ENCODE measurements around the gene ABCB7.
"Not testable (repeated sequence)": the region's sequence is repeated elsewhere in the genome, so short reads cannot be mapped to it uniquely, and the experiment has no call there.

The ABCB7 gene

DNA sequence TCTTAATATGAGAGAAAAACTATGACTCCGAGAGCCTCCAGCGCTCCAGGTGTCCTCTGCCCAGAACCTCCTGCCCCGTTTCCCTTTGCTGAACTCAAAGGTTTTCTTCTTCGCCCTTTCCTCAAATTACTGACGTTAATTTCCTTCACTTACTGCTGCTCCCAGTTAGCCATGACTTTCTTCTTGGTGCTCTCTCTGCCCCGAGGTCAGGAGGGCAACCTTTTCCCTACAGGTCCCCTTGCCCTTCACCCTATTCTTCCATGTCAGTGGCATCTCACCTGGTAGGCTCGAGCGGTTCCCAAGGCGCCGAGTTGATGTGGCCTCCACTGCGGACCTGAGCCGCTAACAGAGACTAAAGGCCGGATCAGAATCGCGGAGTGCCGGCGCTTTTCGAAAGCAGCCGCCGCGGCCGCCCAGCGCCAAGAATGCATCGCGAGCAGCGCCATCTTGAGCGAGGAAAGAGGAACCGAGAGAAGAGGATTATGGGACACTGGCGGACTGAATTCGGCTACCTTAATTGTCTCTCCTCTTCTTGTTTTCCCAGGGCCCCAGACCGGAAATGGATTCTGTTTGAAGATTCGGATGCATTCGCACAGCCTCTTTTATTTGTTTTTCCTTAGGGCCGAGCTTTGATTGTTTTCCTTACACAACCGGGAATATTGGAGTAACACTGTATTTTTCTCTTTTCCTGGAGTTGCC, at the start of gene ABCB7:
TSS of gene ABCB7 (minus strand) at position 457 of the 699 bp plus-strand sequence. CDS start at position 446, 11 bp downstream.
- DNase-seq: peak; percentile 11

DNA sequence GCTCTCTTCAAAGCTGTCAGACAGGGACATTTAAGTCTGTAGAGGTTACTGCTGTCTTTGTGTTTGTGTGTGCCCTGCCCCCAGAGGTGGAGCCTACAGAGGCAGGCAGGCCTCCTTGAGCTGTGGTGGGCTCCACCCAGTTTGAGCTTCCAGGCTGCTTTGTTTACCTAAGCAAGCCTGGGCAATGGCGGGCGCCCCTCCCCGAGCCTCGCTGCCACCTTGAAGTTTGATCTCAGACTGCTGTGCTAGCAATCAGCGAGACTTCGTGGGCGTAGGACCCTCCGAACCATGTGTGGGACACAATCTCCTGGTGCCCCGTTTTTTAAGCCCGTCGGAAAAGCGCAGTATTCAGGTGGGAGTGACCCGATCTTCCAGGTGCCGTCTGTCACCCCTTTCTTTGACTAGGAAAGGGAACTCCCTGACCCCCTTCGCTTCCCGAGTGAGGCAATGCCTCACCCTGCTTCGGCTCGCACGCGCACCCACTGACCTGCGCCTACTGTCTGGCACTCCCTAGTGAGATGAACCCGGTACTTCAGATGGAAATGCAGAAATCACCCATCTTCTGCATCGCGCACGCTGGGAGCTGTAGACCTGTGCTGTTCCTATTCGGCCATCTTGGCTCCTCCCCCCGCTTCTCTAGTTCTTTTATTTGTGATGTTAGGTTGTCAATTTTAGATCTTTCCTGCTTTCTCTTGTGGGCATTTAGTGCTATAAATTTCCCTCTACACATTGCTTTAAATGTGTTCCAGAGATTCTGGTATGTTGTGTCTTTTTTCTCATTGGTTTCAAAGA, 32.5 kb upstream of the ABCB7 start:
- DNase-seq: not testable (repeated sequence)

DNA sequence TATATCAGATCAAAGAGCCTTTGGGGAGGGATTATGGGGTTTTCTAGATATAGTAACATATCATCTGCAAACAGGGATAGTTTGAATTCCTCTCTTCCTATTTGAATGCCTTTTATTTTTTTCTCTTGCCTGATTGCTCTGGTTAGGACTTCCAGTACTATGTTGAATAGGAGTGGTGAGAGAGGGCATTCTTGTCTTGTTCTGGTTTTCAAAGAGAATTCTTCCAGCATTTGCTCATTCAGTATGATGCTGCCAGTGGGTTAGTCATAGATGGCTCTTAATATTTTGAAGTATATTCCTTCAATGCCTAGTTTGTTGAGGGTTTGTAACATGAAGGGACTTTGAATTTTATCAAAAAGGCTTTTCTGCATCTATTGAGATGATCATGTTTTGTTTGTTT, 25.6 kb upstream of the ABCB7 start:
- DNase-seq: no peak

DNA sequence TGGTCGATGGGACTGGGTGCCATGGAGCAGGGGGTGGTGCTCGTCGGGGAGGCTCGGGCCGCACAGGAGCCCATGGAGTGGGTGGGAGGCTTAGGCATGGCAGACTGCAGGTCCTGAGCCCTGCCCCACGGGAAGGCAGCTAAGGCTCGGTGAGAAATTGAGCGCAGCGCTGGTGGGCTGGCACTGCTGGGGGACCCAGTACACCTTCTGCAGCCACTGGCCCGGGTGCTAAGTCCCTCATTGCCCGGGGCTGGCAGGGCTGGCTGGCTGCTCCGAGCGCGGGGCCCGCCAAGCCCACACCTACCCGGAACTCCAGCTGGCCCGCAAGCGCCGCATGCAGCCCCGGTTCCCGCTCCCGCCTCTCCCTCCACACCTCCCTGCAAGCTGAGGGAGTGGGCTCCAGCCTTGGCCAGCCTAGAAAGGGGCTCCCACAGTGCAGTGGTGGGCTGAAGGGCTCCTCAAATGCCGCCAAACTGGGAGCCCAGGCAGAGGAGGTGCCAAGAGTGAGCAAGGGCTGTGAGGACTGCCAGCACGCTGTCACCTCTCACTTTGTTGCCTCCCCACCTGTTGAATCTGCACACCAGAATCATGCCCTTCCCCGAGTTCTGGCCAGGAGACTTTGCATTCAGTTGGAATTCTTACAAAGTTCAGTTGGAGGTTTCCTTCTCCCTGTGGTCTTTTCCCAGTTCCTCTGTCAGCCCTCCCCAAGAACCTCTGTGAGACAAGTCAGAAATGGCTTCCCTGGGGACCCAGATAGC, 23.6 kb upstream of the ABCB7 start:
- not testable (repeated sequence) for DNase-seq

DNA sequence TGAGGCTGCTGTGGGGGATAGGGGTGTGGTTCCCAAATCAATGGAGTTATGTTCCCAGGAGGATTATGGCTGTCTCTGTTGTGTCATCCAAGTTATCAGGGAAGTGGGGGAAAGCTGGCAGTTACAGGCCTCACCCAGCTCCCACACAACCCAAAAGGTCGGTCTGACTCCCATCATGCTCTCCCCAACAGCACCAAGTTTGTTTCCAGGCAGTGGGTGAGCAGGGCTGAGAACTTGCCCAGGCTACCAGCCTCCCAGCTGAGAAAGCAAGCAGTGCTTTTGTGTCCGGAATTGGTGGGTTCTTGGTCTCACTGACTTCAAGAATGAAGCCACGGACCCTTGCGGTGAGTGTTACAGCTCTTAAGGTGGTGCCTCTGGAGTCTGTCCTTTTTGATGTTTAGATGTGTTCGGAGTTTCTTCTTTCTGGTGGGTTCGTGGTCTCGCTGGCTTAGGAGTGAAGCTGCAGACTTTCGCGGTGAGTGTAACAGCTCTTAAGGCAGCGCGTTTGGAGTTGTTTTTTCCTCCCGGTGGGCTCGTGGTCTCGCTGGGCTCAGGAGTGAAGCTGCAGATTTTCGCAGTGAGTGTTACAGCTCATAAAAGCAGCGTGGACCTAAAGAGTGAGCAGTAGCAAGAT, 16.3 kb upstream of the ABCB7 start:
- DNase-seq: not testable (repeated sequence)

DNA sequence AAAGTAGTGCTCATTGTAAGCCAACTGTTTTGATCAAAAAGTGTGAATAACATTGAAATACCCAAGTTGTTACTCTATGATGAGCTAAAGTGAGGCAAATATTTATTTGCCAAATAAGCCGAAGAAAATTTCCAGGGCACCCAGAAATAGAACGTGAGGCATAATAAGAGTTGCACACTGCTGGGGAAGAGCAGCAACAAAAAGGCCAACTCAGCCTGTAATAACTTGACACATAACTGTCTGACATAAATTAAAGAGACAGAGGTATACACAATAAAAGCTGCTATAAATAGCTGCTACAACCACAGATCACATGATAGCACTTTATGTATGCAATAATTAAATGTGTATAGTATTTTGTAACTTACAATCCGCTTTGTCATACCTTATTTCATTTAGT, 2.0 kb upstream of the ABCB7 start:
- DNase-seq: no peak

DNA sequence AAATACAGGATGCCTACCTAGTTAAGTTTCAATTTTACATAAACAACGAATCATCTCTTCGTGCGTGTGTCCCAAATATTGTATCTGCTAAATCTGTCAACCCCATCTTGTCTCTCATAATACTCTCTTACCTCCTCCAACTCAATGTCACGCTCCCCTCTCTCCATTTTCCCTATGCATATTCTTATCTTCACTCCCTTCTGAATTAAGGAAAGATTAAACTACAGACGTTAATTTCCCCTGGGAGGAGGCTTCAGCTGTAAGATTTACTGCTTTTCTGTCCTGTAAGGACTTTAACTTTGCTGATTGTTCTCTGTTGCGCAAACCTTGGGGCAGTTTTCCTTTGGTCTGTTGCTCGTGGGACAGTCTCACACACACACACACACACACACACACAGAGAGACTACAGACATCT, 455 bp upstream of the ABCB7 start:
- peak; percentile 5 for DNase-seq

DNA sequence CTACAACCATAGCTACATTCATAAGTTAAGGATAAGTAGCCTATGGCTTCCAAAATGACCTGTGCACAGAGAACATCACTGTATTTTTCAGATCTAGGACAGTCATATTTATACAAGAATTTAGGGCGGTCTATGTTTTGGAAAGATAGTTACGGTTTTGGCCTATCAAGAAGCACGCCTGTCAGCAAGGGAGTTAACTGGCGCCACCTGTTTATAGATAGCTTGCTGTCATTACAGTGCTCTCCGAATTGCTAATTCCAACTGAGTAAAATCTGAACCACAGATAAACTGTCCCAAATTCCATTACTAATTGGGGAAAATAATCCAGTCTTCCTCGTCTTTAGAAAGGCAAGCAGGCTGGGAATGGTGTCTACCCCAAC, 646 bp downstream of the ABCB7 start:
- DNase-seq: peak; percentile 1

DNA sequence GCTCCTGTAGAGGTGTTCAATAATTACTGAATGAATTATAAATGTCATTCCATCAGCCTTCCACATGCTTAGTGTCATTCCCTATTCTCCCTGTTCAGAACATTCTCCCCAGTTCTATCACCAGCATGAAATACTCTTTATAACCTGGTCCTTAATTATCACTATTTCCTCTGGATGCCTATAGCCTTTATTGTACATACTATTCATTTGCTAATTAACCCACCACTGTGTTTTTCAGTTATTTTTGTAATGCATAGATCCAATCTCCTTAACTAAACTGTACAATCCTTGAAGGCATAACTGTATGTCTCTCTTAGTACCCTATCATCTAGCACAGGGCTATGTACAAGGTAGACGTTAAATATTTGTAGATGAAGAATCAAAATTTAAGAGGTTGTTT, 1.2 kb downstream of the ABCB7 start:
- no peak for DNase-seq

DNA sequence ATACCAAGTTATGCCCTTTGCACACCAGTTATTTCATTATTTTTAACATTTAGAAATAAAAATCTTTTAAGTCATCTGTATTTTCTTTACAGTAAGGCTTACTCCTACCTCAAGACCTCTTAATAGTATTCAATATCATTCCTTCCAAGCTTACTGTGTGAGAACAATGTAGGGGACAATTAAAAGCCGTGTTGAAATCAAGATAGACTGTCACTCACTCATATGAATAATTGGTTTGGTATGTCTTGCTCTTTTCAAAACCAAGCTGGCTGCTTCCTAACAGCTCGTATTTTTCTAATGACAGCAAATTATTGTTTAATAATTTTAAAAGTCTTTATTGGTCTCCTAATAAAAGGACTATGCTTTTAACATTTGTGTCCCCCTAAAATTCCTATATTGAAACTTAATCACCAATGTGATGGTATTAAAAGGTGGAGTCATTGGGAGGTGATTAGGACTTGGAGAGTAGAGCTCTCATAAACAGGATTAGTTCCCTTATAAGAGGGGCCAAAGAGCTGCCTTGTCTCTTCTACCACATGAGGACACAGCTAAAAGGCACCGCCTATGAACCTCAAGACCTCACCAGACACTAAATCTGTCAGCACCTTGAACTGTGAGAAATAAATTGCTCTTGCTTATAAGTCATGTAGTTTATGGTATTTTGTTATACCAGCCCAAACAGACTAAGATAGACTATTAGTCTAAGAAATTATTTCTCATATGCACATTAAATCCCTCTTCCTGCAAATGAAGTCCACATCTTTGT, 4.1 kb downstream of the ABCB7 start:
- no peak for DNase-seq

DNA sequence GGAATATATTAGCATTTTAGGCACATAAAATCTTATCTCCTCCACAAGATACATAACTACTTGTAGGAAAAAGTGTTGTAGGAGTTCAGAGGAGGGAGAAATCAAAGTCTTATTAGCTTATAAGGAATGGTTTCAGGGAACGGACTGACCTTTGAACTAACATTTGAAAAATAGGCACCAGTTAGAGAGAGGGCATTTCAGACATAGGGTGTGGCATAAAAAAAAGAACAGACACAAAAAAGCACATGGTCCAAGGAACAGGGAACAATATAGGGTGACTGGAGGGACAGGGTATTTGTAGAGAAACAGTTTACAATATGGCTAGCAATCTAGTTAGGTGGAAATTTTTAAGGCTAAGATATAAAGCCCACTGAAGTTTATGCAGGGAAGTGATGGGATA, 6.4 kb downstream of the ABCB7 start:
- DNase-seq: no peak

DNA sequence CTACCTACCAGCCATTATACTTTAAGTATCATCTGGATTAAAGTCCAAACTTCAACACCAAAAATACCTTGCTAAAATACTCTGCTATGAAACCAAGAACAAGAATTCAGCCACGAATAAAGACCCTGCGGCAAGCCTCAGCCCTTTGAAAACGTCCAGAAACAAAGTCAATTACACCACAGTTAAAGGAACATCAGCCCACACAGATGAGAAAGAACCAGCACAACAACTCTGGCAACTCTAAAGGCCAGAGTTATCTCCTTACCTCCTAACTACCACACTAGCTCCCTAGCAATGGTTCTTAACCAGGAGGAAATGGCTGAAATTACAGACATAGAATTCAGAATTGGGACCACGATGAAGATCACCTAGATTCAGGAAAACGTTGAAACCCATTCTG, 23.4 kb downstream of the ABCB7 start:
- no peak for DNase-seq

DNA sequence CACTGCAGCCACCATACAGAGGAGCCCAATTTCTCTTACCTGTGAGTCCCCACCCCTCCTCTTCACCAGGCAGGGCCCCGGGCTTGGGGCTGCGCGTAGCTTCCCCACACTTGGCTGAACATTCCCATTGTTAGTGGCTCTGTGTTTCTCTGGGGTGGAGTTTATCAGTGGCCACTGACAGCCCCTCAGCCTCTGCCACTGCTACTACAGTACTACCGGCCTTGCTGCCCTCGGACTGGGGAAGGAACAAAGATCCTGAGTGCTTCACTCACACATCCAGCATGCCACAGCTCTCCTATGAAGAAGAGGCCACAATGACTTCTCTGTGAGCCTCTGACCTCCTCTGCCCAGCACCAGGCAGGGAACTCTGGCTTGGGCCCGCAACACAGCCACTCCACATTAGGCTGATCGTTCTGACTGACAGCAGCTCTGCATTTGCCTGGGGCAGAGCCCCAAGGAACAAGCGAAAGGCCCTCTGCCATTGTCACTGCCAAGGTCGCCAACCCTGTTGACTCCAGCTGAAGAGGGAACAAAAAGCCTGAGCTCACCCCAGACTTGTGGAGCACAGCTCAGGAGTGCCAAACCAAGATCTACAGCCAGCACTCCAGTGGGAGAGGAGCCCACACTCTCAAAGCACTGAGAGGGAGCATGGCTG, 24.0 kb downstream of the ABCB7 start:
- no peak for DNase-seq

DNA sequence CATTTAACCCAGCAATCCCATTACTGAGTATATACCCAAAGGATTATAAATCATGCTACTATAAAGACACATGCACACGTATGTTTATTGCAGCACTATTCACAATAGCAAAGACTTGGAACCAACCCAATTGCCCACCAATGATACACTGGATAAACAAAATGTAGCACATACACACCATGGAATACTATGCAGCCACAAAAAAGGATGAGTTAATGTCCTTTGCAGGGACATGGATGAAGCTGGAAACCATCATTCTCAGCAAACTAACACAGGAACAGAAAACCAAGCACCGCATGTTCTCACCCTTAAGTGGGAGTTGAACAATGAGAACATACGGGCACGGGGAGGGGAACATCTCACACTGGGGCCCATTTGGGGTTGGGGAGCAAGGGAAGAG, 27.0 kb downstream of the ABCB7 start:
- DNase-seq: not testable (repeated sequence)

DNA sequence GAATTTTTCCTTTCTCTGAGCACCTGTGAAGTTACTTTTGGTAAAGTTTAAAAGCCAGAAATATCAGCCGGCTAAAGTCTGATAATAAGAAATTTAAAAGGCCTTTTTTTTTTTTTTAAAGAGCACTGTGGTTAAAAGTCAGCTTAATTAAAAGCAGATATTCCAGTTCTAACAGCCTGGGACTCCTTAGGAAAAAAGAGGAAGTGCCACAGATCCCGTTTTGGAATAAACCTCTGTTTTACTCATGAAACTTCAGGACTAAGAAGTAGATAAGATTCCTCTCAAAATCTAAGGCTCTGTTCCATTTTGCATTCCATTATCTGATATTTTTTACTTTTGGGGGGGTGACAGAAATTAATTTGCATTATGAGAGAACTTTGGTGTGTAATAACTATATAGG, 37.8 kb downstream of the ABCB7 start:
- no peak for DNase-seq

DNA sequence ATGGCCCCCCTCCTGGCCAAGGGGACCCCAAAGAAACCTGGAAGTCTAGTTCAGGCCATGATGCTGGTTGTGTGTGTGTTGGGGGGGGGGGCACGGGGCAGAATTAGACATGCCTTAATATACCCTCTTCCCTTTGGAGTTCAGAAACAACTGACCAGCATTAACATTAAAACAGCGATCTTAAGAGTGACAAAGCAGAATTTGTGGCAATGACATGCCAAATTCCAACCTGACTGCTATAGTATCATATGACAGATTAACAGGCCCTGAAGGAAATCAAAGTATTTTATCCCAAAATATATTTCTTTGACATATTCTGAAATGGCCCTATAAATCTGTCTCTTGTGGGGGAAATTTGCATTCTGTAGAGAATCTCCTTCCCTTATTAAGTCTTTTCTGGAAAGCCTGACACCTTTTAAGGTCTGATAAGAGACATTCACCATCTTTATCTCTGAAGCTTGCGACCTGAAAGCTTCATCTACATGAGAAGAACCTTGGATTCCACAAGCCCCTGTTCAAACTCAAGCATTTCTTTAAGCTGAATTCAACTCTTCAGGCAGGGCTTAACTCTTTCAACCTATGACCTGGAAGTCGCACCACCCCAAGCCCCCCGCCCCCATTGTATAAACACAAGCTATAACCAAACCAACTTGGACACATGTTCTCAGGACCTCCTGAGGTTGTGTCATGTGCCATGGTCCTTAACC, 40.2 kb downstream of the ABCB7 start:
- no peak for DNase-seq

DNA sequence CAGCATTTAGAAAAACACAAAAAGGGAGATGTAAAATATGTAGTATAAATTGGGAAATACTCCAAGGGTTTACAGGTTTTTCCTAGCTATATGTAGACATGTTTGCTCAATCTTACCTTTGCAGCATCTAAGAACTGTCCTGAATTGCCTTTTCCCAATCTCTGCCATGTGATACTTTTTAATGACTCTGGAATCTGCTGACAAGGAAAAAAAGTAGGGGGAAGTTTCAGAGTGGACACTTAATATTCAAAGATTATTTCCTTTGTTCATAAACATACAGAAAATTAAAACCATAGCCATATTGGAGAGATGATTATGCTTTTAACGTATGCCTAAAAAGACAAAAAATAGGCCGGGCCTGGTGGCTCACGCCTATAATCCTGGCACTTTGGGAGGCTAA, 41.4 kb downstream of the ABCB7 start:
- no peak for DNase-seq

DNA sequence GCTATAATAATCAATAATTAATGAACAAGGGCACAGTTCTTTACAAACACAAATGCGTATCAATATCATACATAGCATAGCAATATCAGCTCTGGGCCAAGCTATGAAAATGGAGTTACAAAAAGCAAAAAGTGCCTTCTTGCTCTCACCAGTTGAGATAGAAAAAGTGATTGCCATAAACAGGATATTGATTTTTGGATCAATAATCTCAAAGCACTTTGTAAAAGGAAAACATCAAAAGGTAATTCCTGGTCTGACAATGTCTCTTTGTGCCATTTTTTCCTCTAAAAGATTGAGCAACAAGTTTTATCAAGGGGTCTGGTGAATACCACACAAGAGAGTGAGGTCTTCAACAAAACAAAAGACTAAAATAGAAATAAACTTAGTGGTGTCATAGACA, 42.4 kb downstream of the ABCB7 start:
- DNase-seq: no peak

DNA sequence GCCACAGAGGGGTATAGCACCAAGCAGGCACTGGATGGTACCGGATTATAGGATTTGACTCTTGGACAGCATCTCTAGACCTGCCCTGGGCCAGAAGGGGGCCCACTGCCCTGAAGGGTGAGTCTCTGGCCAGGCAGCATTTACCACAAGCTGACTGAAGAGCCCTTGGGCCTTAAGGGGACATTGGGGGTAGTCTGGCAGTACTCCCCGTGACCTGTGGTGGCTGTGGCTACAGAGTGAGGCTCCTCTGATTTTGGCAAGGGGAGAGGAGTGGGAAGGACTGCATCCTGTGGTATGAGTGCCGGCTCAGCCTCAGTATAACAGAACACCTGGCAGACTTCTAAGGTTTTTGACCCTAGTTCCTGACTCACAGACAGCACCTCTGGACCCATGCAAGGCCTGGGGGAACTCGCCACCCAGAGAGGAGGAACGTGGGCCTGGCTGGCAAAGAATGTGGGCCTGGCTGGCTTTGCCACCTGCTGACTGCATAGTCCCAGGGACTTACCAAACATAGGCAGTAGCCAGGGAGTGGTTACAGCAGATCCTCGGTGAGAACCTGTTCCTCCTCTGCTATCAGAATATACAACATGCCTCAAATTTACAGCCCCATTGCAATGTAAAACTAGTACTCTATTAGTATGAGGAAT, 48.1 kb downstream of the ABCB7 start:
- DNase-seq: no peak

DNA sequence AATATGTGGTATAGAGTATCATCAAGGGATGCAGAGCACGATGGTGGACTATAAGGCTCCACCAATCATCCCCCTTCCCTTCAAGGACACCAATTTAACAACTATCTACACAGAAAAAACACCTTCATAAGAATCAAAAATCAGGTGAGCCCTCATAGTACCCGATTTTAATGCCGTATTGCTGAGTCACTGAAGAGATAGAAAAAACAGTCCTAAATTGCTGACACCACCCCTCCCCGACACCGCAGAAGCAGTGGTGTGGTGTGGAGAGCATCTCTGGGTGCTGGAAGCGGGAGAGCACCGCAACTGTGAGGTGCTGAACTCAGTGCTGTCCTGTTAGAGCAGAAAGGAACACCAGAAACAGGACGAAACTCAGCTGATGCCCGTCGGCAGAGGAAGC, 49.3 kb downstream of the ABCB7 start:
- DNase-seq: no peak

DNA sequence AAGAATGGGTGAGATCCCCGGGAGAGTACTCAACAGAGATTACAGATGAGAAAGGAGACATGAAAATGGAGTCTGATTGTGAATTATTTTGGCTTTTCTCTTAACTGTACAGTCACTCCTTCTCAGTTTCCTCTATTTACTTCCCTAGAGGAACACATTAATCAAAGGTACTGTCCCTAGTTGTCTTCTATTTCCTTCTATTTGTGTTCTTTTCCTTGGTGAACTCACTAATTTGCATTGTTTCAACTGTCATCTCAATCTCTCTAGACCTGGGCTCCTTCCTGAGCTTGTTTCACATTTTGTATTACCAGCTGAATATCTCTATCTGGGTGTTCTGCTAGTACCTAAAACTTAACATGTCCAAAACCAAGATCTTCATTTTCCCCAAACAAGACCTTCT, 59.8 kb downstream of the ABCB7 start:
- DNase-seq: no peak

Data from KG1 (cell line).